DMS153 treated with DMSO at 0.1 percent for 48 hours (cell line): ENCODE measurements around the gene WBP11.

Experiments used
- DNase-seq: peaks from one replicate; lab custom pipeline; 2025; ENCODE audit not compliant: unreplicated experiment; lab: John Stamatoyannopoulos, UW

WBP11 gene

GRCh38 chr12:14803011-14803829 is at the start of gene WBP11, which contains the start of gene C12orf60:
TSS of gene WBP11 (minus strand) at chr12:14803478. CDS start at chr12:14801383, 2,095 bp downstream.
TSS of gene C12orf60 (plus strand) at chr12:14803670. CDS start at chr12:14822936, 19,266 bp downstream.
- peak; percentile 98 for DNase-seq

- no peak for DNase-seq
Observed at GRCh38 chr12:14852880-14853279, 49.6 kb upstream of the WBP11 start.

- no peak for DNase-seq
Observed at GRCh38 chr12:14850929-14851663, 47.8 kb upstream of the WBP11 start.

GRCh38 chr12:14849661-14850060 is 46.4 kb upstream of the WBP11 start:
- DNase-seq: no peak

- no peak for DNase-seq
Observed at GRCh38 chr12:14846876-14847580, 43.8 kb upstream of the WBP11 start.

GRCh38 chr12:14846042-14846587 is 42.8 kb upstream of the WBP11 start:
- no peak for DNase-seq

- peak; percentile 62 for DNase-seq
Observed at GRCh38 chr12:14845350-14845750, 42.1 kb upstream of the WBP11 start.

GRCh38 chr12:14844401-14844800 is 41.1 kb upstream of the WBP11 start:
- DNase-seq: no peak

GRCh38 chr12:14843425-14843887 is 40.2 kb upstream of the WBP11 start, which contains the start of gene ART4:
TSS of gene ART4 (minus strand) at chr12:14843526. CDS start at chr12:14843113, 413 bp downstream.
- no peak for DNase-seq

GRCh38 chr12:14842315-14842714 is 39.0 kb upstream of the WBP11 start:
- no peak for DNase-seq

- no peak for DNase-seq
Observed at GRCh38 chr12:14841761-14842160, 38.5 kb upstream of the WBP11 start.

GRCh38 chr12:14840616-14841015 is 37.3 kb upstream of the WBP11 start:
- DNase-seq: no peak

GRCh38 chr12:14839262-14839661 is 36.0 kb upstream of the WBP11 start:
- DNase-seq: no peak

- no peak for DNase-seq
Observed at GRCh38 chr12:14836336-14837210, 33.3 kb upstream of the WBP11 start.

GRCh38 chr12:14834509-14834908 is 31.2 kb upstream of the WBP11 start:
- DNase-seq: no peak

GRCh38 chr12:14833952-14834351 is 30.7 kb upstream of the WBP11 start:
- DNase-seq: no peak

- no peak for DNase-seq
Observed at GRCh38 chr12:14833336-14833735, 30.1 kb upstream of the WBP11 start.

GRCh38 chr12:14828892-14829291 is 25.6 kb upstream of the WBP11 start:
- no peak for DNase-seq

- no peak for DNase-seq
Observed at GRCh38 chr12:14827043-14827442, 23.8 kb upstream of the WBP11 start.

- DNase-seq: no peak
Observed at GRCh38 chr12:14826491-14826890, 23.2 kb upstream of the WBP11 start.
